Activated T-cell treated with anti-CD3 and anti-CD28 coated beads, Interleukin-2, amount 50 U/mL, for 72 hours (primary cell): ENCODE data around the gene OR2V2. TPM values are rescaled to one million over a fixed set of nuclear protein-coding genes. Genes with fewer than 3 reads are reported as not detected.
"Not testable (repeated sequence)": the region's sequence is repeated elsewhere in the genome, so short reads cannot be mapped to it uniquely, and the experiment has no call there.

Experiments
- ATAC-seq, 2 donors: fragments of 150-1000 bp; cut with Tn5 transposase; replicated peaks in 1 of 2; 2 replicates each; pipeline ENCODE4 v1.10.0; 2021; ENCODE audit warnings: moderate library complexity in 2 of 2, mild to moderate bottlenecking in 1 of 2
- DNase-seq, 2 donors: peaks; one replicate each; pipeline ENCODE4 v3.0.0; 2021 to 2022; ENCODE audit warnings: mixed read lengths in 1 of 2
- H3K27ac Mint-ChIP-seq: one replicate; pipeline ENCODE4 v1.8.0; 2022; ENCODE audit warnings: mild to moderate bottlenecking, moderate library complexity, mixed read lengths
- H3K27me3 Mint-ChIP-seq: one replicate; pipeline ENCODE4 v1.8.0; 2022; ENCODE audit warnings: low read depth, mixed read lengths
- H3K36me3 Mint-ChIP-seq, 2 donors: one replicate each; pipeline ENCODE4 v1.8.0; 2022; ENCODE audit warnings: mixed read lengths in 2 of 2, mild to moderate bottlenecking in 1 of 2; ENCODE audit not compliant: insufficient read depth in 2 of 2
- H3K4me1 Mint-ChIP-seq: one replicate; pipeline ENCODE4 v1.8.0; 2022; ENCODE audit warnings: low read depth, mixed read lengths
- H3K4me3 Mint-ChIP-seq, 2 donors: one replicate each; pipeline ENCODE4 v1.8.0; 2022; ENCODE audit warnings: mild to moderate bottlenecking in 2 of 2, mixed read lengths in 2 of 2, moderate library complexity in 2 of 2
- H3K9me3 Mint-ChIP-seq, 2 donors: one replicate each; pipeline ENCODE4 v1.8.0; 2022; ENCODE audit warnings: mixed read lengths in 2 of 2
- total RNA-seq, 2 donors: library from RNA; stranded (reverse); gene quantifications; one replicate each; pipeline ENCODE4 v1.2.3, GENCODE V29; 2022

Gene OR2V2
- total RNA-seq, 2 donors from 2014 or later: not detected

- H3K4me3 Mint-ChIP-seq: peak overlapping the region; percentile 66 to 85
- peaks cover 2 to 3% of the 10 kb centered on the region in 2 donors for H3K9me3 Mint-ChIP-seq
Observed at GRCh38 chr5:181159286-181160151, 12.1 kb downstream of the OR2V2 start.

GRCh38 chr5:181160152-181160754, 12.9 kb downstream of the OR2V2 start:
- H3K9me3 Mint-ChIP-seq: no peaks in the 10 kb centered on the region
- peaks cover 73% of the 10 kb centered on the region for H3K4me1 Mint-ChIP-seq
- DNase-seq: peak; percentile 88 to 95
- no peaks in the 10 kb centered on the region for H3K36me3 Mint-ChIP-seq
- H3K27me3 Mint-ChIP-seq: peaks cover under 1% of the 10 kb centered on the region
- peak overlapping the region; percentile 66 to 74 for H3K4me3 Mint-ChIP-seq
- H3K27ac Mint-ChIP-seq: peak overlapping the region; percentile 69
- peak; percentile 94 to 96 for ATAC-seq

More at GRCh38 chr5:181159286-181160151, 12.1 kb downstream of the OR2V2 start:
- H3K4me1 Mint-ChIP-seq: peaks cover 77% of the 10 kb centered on the region
- H3K36me3 Mint-ChIP-seq: peaks cover 0 to 2% of the 10 kb centered on the region in 2 donors
- no peaks in the 10 kb centered on the region for H3K27me3 Mint-ChIP-seq
- ATAC-seq: peak; percentile 53 to 67
- peak; percentile 90 to 93 for DNase-seq
- peak overlapping the region; percentile 42 for H3K27ac Mint-ChIP-seq

DNA sequence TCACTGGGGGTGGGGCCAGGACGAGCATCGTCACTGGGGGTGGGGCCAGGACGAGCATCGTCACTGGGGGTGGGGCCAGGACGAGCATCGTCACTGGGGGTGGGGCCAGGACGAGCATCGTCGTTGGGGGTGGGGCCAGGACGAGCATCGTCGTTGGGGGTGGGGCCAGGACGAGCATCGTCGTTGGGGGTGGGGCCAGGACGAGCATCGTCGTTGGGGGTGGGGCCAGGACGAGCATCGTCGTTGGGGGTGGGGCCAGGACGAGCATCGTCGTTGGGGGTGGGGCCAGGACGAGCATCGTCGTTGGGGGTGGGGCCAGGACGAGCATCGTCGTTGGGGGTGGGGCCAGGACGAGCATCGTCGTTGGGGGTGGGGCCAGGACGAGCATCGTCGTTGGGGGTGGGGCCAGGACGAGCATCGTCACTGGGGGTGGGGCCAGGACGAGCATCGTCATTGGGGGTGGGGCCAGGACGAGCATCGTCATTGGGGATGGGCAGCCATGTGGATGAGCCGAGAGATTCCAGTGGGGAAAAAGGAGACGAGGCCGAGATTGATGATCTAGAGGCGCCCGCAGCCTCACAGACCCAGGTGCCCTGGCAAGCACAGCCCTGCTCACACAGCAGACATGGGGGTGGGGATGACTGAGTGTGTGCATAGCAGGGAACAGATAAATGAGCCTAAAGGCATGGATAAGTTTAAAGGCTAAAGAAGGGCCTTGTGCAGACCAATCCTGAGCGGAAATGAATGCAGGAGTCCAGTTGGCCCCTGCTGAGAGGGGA, 13.6 kb downstream of the OR2V2 start:
- not testable (repeated sequence) for H3K36me3 Mint-ChIP-seq, H3K9me3 Mint-ChIP-seq, H3K27me3 Mint-ChIP-seq
- Mint-ChIP-seq H3K4me1 (peaks cover 75% of the 10 kb centered on the region), H3K27ac (peak overlapping the region; percentile 73), H3K4me3 (peak overlapping the region; percentile 80 to 86)
- DNase-seq (peak; percentile 55 to 58), ATAC-seq (peak; percentile 20 to 35)

GRCh38 chr5:181161534-181162175, 14.3 kb downstream of the OR2V2 start:
- Mint-ChIP-seq H3K9me3 (no peaks in the 10 kb centered on the region), H3K4me3 (peak overlapping the region; percentile 80 to 86), H3K27me3 (peaks cover 7% of the 10 kb centered on the region), H3K36me3 (no peaks in the 10 kb centered on the region), H3K27ac (peak overlapping the region; percentile 73), H3K4me1 (peaks cover 75% of the 10 kb centered on the region)
- DNase-seq: peak in 1 of 2 donors; percentile 18
- ATAC-seq: no peak

DNA sequence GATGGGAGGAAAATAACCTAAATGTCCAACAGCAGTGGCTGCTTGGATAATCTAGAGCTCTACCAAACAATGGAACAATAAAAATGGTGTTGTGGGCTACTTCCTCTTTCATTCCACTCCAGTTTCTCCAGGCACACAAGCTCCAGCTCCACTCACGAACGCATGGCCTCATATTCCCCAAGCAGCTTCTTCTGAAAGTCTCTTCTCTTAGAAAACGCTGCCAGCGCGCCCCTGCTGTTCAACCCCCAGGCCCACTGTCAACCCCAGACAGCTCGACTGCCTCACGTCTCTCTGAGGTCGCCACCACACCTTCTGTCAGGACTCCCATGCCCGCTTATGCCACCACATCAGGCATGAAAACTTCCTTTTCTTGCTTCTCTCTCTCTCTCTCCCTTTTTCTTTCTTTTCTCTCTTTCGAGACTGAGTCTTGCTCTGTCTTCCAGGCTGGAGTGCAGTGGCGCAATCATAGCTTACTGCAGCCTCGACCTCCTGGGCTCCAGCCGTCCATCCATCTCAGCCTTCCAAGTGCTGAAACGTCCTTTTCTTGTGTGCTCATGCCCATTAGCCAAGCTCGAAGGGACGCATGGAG, 16.2 kb downstream of the OR2V2 start:
- no peaks in the 10 kb centered on the region for H3K36me3 Mint-ChIP-seq
- no peaks in the 10 kb centered on the region for H3K9me3 Mint-ChIP-seq
- H3K4me3 Mint-ChIP-seq: peak overlapping the region; percentile 62 to 80
- peak overlapping the region; percentile 71 for H3K27ac Mint-ChIP-seq
- peak in 1 of 2 donors; percentile 46 for DNase-seq
- H3K4me1 Mint-ChIP-seq: peaks cover 83% of the 10 kb centered on the region
- ATAC-seq: no peak
- peaks cover 7% of the 10 kb centered on the region for H3K27me3 Mint-ChIP-seq

DNA sequence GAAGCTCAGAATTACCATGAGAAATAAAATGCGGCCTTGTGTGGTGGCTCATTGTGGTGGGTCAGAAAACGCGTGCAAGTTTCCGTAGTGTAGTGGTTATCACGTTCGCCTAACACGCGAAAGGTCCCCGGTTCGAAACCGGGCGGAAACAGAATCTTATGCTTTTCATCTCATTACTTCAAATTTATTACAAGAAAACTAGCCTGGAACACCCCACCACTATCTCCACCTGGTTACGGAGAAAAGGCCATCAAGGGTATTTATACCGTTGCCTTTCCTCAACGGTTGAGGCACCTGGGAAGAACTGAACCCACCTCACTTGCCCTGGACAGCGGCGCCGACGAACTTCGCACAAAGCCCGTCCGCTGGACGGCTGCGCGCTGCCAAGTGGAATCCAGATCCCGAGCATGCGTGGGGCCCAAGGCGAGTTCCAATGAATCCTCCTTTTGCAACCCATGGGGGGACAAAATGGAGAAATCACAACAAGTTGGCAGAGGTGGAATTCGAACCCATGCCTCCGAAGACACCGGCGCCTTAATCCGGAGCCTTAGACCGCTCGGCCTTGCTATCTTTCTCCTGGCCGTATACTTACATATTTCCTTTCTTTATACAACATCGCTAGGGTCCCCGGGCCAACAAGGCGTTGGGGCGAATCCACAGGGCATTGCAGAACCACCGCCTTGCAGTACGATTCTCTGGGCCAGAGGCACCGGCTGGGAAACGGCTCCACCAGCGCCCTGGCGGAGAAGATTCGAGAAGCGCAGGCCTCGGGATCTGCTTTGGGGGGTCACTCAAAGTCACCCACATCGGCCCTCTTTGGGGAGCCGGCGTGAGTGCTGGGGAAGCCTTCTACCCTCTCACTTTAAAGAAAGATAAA, 16.9 kb downstream of the OR2V2 start:
- no peaks in the 10 kb centered on the region for H3K9me3 Mint-ChIP-seq
- H3K27me3 Mint-ChIP-seq: peaks cover 13% of the 10 kb centered on the region
- H3K4me1 Mint-ChIP-seq: peaks cover 87% of the 10 kb centered on the region
- peak overlapping the region; percentile 62 to 80 for H3K4me3 Mint-ChIP-seq
- peak overlapping the region; percentile 71 for H3K27ac Mint-ChIP-seq
- H3K36me3 Mint-ChIP-seq: peaks cover 0 to 2% of the 10 kb centered on the region in 2 donors
- ATAC-seq (no peak), DNase-seq (peak; percentile 37 to 48)

DNA sequence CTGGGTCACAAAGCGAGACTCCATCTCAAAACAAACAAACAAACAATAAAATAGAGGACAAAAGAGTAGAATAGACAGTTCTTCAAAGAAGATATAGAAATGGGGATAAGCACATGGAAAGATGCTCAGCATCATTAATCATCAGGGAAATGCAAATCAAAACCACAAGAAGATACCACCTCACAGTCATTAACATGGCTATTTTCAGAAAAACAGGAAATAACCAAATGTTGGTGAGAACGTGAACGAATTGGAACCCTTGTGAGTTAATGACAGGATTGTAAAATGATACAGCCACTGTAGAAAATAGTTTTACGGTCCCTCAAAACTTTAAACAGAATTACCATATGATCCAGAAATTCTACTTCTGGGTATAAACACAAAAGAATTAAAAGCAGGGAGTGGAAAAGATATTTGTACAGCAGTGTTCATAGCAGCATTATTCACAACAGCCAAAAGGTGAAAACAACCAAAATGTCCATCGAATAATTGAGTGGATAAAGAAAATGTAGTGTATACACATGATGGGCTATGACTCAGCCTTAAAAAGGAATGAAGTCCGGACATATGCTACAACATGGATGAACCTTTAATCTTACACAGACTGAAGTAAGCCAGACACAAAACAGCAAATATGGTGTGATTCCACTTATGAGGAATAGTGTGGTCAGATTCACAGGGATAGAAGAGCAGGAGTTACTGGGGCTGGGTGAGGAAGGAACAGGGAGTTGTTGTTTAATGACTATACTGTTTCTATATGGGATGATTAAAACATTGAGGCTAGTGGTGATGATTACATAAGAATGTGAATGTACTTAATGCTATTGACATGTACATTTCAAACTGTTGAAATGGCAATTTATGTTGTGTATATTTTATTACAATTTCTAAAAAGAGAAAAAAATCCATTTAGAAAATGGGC, 19.7 kb downstream of the OR2V2 start:
- no peak for ATAC-seq
- peaks cover 28% of the 10 kb centered on the region for H3K27me3 Mint-ChIP-seq

DNA sequence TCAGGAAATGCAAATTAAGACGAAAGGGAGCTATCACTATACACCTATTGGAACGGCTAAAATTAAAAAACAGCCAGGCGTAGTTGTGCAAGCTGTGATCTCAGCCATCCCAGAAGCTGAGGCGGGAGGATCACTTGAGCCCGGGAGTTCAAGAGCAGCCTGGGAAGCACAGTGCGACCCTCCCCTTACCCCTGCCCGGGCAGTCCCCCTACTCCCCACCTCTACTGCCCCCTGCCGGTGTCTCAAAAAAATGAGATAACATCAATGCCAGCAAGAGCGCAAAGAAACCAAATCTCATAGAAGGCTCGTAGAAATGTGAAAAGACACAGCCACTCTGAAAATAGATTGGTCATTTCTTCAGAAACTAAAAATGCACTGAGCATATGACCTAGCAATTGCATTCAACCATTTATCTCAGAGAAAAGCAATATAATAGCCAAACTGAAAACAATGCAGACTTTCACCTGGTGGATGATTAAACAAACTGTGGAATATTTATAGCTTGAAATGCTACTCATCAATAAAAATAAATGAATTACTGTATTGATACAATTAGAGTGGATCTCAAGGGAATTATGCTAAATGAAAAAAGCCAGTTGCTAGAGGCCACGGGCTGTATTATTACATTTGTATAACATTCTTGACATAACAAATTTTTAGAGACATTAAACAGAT, 20.6 kb downstream of the OR2V2 start:
- Mint-ChIP-seq H3K27ac (peak overlapping the region; percentile 61), H3K9me3 (no peaks in the 10 kb centered on the region), H3K4me3 (peak overlapping the region; percentile 53 to 56), H3K36me3 (peaks cover 2% of the 10 kb centered on the region in 2 donors), H3K4me1 (peaks cover 90% of the 10 kb centered on the region), H3K27me3 (peaks cover 28% of the 10 kb centered on the region)
- DNase-seq: peak; percentile 63 to 64
- ATAC-seq: peak in 1 of 2 donors; percentile 20

More for the DNA sequence above, 19.7 kb downstream of the OR2V2 start:
- peak overlapping the region; percentile 53 to 56 for H3K4me3 Mint-ChIP-seq
- H3K36me3 Mint-ChIP-seq: peaks cover 2% of the 10 kb centered on the region in 2 donors
- DNase-seq: no peak
- H3K27ac Mint-ChIP-seq: no peak overlapping the region
- H3K9me3 Mint-ChIP-seq: no peaks in the 10 kb centered on the region
- peaks cover 90% of the 10 kb centered on the region for H3K4me1 Mint-ChIP-seq

- H3K27me3 Mint-ChIP-seq: peaks cover 28% of the 10 kb centered on the region
- peak overlapping the region; percentile 70 to 80 for H3K4me3 Mint-ChIP-seq
- H3K36me3 Mint-ChIP-seq: peaks cover 2% of the 10 kb centered on the region in 2 donors
- DNase-seq (no peak), ATAC-seq (no peak)
- H3K4me1 Mint-ChIP-seq: peaks cover 90% of the 10 kb centered on the region
- peak overlapping the region; percentile 91 for H3K27ac Mint-ChIP-seq
- no peaks in the 10 kb centered on the region for H3K9me3 Mint-ChIP-seq
Observed at GRCh38 chr5:181168595-181169118, 21.3 kb downstream of the OR2V2 start.

DNA sequence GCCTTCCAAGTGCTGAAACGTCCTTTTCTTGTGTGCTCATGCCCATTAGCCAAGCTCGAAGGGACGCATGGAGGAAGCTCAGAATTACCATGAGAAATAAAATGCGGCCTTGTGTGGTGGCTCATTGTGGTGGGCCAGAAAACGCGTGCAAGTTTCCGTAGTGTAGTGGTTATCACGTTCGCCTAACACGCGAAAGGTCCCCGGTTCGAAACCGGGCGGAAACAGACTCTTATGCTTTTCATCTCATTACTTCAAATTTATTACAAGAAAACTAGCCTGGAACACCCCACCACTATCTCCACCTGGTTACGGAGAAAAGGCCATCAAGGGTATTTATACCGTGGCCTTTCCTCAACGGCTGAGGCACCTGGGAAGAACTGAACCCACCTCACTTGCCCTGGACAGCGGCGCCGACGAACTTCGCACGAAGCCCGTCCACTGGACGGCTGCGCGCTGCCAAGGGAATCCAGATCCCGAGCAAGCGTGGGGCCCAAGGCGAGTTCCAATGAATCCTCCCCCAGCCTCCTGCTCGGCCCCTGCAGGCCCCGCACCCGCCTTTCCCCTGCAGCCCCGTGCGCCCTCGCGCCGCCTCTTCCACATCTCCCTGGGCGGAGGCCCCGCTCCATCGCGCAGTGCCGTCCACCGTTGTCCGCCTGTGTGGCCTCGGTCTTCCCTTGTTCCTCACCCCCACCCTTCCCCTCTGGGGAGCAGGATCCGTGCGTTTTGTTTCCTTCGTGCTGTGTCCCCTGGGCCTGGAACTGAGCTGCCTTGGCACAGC, 22.3 kb downstream of the OR2V2 start:
- DNase-seq (peak; percentile 76 to 83), ATAC-seq (peak; percentile 40 to 47)
- not testable (repeated sequence) for H3K36me3 Mint-ChIP-seq, H3K9me3 Mint-ChIP-seq
- peaks cover 28% of the 10 kb centered on the region for H3K27me3 Mint-ChIP-seq
- peak overlapping the region; percentile 91 for H3K27ac Mint-ChIP-seq
- peaks cover 85% of the 10 kb centered on the region for H3K4me1 Mint-ChIP-seq
- H3K4me3 Mint-ChIP-seq: peak overlapping the region; percentile 70 to 80
